A549 (cell line): ENCODE results near the gene LGALS1.
A peak's percentile ranks its signal among the peaks of the same experiment; 100 is the strongest.

Experiments used
- CTCF ChIP-seq: fragments of >200 bp; sonication (Bioruptor Twin); formaldehyde crosslinking; IDR thresholded peaks from 3 replicates; pipeline ENCODE4 v1.5.1; 2016
- JUN ChIP-seq, 2 experiments: fragments of >200 bp; sonication (Bioruptor Twin); formaldehyde crosslinking; IDR thresholded peaks; 2 replicates in 1 of 2; 3 replicates in 1 of 2; pipeline ENCODE4 v1.6.1; 2016 to 2017
- MAFK ChIP-seq: fragments of 450-650 bp; IDR thresholded peaks from 2 replicates; pipeline ENCODE4 v1.6.1; 2014; ENCODE audit not compliant: partially characterized antibody
- RFX5 ChIP-seq: fragments of 450-650 bp; IDR thresholded peaks from 2 replicates; pipeline ENCODE4 v1.7.1; 2014; ENCODE audit warnings: antibody characterized with exemption, mild to moderate bottlenecking, moderate library complexity
- RNF2 ChIP-seq: fragments of 200-600 bp; sonication (generic); IDR thresholded peaks from 2 replicates; pipeline ENCODE4 v1.6.1; 2016; ENCODE audit warnings: low read depth, mild to moderate bottlenecking, antibody characterized with exemption, moderate library complexity, borderline replicate concordance
- TF ChIP-seq, protein P1 (sequence below): fragments of 150-350 bp; IDR thresholded peaks from 2 replicates; pipeline ENCODE4 v1.6.1; 2014; ENCODE audit warnings: low read depth, mild to moderate bottlenecking, low read length

DNA sequence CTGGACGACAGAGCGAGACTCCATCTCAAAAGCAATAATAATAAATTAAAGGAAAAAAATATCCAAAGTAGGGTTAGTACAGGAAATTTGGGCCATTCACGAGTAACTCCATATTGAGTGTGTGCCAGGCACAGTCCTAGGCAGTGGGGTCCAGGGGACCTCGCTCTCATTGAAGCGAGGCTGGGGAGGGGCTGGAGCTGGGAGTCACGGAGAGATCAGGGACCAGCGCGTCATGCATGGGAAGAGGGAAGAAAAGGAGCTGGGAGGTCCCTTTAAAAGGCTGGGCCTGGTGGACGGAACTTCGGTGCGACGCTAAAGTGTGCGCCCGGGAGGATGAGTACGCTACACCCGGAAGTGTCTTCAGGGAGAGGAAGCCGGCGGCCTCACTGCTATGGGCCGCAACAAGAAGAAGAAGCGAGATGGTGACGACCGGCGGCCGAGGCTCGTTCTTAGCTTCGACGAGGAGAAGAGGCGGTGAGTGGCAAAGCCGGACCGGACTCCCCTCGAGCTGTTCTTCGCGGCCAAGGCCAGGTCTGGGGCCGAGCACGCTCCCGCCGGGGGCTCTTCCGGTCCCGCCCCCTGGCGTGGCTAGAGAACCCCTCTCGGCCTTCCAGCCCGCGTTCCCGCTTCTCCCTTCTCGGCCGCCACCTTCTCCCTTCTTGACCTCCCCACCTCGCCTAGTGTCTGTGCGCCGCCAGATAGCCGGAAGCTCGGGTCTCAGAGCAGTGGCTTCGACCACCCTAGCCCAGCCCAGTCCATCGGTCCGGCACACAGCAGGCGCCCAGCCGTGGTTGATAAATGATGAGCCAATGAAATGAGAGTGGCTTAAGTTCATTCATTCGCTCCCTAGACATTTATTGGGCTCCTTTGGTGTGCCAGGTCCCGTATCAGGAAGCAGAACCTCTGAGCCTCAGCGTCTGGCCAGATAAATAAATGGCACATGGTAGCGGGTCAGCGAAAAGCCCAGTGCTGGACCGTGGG, 10.9 kb downstream of the LGALS1 start, which contains the start of gene NOL12:
- TF ChIP-seq RFX5 (no peak), JUN (IDR thresholded peaks at IDR 0.05) (peak in 1 of 2 experiments; percentile 36; a peak in 1 of 5 replicates), MAFK (no peak), RNF2 (no peak), CTCF (no peak)
- TF ChIP-seq, protein P1, sequence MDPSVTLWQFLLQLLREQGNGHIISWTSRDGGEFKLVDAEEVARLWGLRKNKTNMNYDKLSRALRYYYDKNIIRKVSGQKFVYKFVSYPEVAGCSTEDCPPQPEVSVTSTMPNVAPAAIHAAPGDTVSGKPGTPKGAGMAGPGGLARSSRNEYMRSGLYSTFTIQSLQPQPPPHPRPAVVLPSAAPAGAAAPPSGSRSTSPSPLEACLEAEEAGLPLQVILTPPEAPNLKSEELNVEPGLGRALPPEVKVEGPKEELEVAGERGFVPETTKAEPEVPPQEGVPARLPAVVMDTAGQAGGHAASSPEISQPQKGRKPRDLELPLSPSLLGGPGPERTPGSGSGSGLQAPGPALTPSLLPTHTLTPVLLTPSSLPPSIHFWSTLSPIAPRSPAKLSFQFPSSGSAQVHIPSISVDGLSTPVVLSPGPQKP: no peak
